ENCODE results near the gene EHMT1. TPM values are rescaled to one million over a fixed set of nuclear protein-coding genes. Genes with fewer than 3 reads are reported as not detected.
"Not testable (repeated sequence)": the region's sequence is repeated elsewhere in the genome, so short reads cannot be mapped to it uniquely, and the experiment has no call there.

Gene EHMT1
- total RNA-seq, 2 donors from 2014 or later = 24.1 to 34.6 TPM

- TF ChIP-seq CTCF (IDR thresholded peaks at IDR 0.05) = no peak
- H3K27ac ChIP-seq = no peak overlapping the region
- no peak for DNase-seq (ENCODE audit: low spot score)
- no peak overlapping the region for H3K4me3 ChIP-seq
- H3K4me1 ChIP-seq = peaks cover 0 to 6% of the 10 kb centered on the region in 2 donors
- no peaks in the 10 kb centered on the region for H3K9me3 ChIP-seq
- peaks cover 26% of the 10 kb centered on the region for H3K36me3 ChIP-seq
- H3K27me3 ChIP-seq = no peaks in the 10 kb centered on the region
These were observed 106.0 kb downstream of the EHMT1 start for GRCh38 chr9:137724818-137725240.

- H3K27me3 ChIP-seq = no peaks in the 10 kb centered on the region
- TF ChIP-seq CTCF (IDR thresholded peaks at IDR 0.05) = no peak
- H3K27ac ChIP-seq = no peak overlapping the region
- H3K36me3 ChIP-seq = peaks cover 27% of the 10 kb centered on the region
- H3K4me1 ChIP-seq = peaks cover 0 to 6% of the 10 kb centered on the region in 2 donors
- H3K4me3 ChIP-seq = no peak overlapping the region
- no peak for DNase-seq (ENCODE audit: low spot score)
- H3K9me3 ChIP-seq = no peaks in the 10 kb centered on the region
These were observed 106.8 kb downstream of the EHMT1 start for GRCh38 chr9:137725598-137725997.

- not testable (repeated sequence) for DNase-seq (ENCODE audit: low spot score); H3K27me3 ChIP-seq; H3K9me3 ChIP-seq; H3K4me1 ChIP-seq; H3K4me3 ChIP-seq; H3K27ac ChIP-seq
- H3K36me3 ChIP-seq = peaks cover 24% of the 10 kb centered on the region
These were observed 107.5 kb downstream of the EHMT1 start for GRCh38 chr9:137726336-137726735.

GRCh38 chr9:137726764-137727163 lies 108.0 kb downstream of the EHMT1 start:
- no peaks in the 10 kb centered on the region for H3K9me3 ChIP-seq
- peaks cover 0 to 6% of the 10 kb centered on the region in 2 donors for H3K4me1 ChIP-seq
- DNase-seq (ENCODE audit: low spot score) = no peak
- no peak overlapping the region for H3K4me3 ChIP-seq
- H3K27ac ChIP-seq = no peak overlapping the region
- H3K36me3 ChIP-seq = peaks cover 24% of the 10 kb centered on the region
- TF ChIP-seq CTCF (IDR thresholded peaks at IDR 0.05) = no peak
- H3K27me3 ChIP-seq = no peaks in the 10 kb centered on the region

GRCh38 chr9:137727716-137728115 lies 108.9 kb downstream of the EHMT1 start:
- H3K27ac ChIP-seq = no peak overlapping the region
- H3K36me3 ChIP-seq = peaks cover 24% of the 10 kb centered on the region
- TF ChIP-seq CTCF (IDR thresholded peaks at IDR 0.05) = no peak
- no peaks in the 10 kb centered on the region for H3K9me3 ChIP-seq
- H3K27me3 ChIP-seq = no peaks in the 10 kb centered on the region
- DNase-seq (ENCODE audit: low spot score) = no peak
- peaks cover 0 to 6% of the 10 kb centered on the region in 2 donors for H3K4me1 ChIP-seq
- H3K4me3 ChIP-seq = no peak overlapping the region

- H3K36me3 ChIP-seq = peaks cover 33% of the 10 kb centered on the region
- H3K4me1 ChIP-seq = peaks cover 0 to 6% of the 10 kb centered on the region in 2 donors
- no peak for TF ChIP-seq CTCF (IDR thresholded peaks at IDR 0.05)
These were observed 109.9 kb downstream of the EHMT1 start for GRCh38 chr9:137728444-137729311.

More at GRCh38 chr9:137728444-137729311, 109.9 kb downstream of the EHMT1 start:
- no peaks in the 10 kb centered on the region for H3K27me3 ChIP-seq
- H3K4me3 ChIP-seq = no peak overlapping the region
- H3K27ac ChIP-seq = no peak overlapping the region
- peaks cover 0 to under 1% of the 10 kb centered on the region in 2 donors for H3K9me3 ChIP-seq
- DNase-seq (ENCODE audit: low spot score) = no peak

All from right atrium auricular region (tissue), 2 donors.